ENCODE data around the gene SPTLC2.
"Not testable (repeated sequence)": the region's sequence is repeated elsewhere in the genome, so short reads cannot be mapped to it uniquely, and the experiment has no call there.

SPTLC2 gene

GRCh38 chr14:77554816-77555599 is 61.4 kb downstream of the SPTLC2 start:
- no peak for TF ChIP-seq CTCF (conservative IDR thresholded peaks at IDR 0.05; ENCODE audit: low read depth, low read length)

DNA sequence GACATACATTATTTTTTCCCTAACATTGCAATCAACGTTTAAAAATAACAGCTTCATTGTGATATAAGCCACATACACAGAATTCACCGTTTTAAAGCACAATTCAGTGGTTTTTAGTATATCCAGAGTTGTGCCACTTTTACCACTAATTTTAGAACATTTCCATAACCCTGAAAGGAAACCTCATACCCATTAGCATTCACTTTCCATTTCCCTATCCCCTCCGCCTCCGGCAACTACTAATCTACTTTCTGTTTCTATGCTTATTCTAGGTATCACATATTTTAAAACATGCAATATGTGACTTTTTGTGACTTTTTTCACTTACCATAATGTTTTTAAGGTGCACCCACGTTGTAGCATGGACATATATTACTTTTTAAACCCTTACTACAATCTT is 62.2 kb downstream of the SPTLC2 start:
- no peak overlapping the region for H3K4me2 ChIP-seq

More at GRCh38 chr14:77554816-77555599, 61.4 kb downstream of the SPTLC2 start:
- Histone ChIP-seq H4K20me1 (ENCODE audit: insufficient read depth) (no peaks in the 10 kb centered on the region), H3K4me1 (ENCODE audit: low read depth, poor library complexity, severe bottlenecking) (no peaks in the 10 kb centered on the region), H3K9ac (no peak overlapping the region), H3K27me3 (ENCODE audit: insufficient read depth, low read depth) (no peaks in the 10 kb centered on the region), H3K4me2 (no peak overlapping the region), H3K4me3 (IDR thresholded peaks at IDR 0.05; ENCODE audit: insufficient read depth, low read depth, low read length) (no peak overlapping the region), H3K79me2 (ENCODE audit: insufficient read depth, low read depth) (no peaks in the 10 kb centered on the region), H2AFZ (ENCODE audit: low read depth) (no peak overlapping the region), H3K36me3 (ENCODE audit: insufficient read depth) (no peaks in the 10 kb centered on the region), H3K27ac (no peak overlapping the region)

DNA sequence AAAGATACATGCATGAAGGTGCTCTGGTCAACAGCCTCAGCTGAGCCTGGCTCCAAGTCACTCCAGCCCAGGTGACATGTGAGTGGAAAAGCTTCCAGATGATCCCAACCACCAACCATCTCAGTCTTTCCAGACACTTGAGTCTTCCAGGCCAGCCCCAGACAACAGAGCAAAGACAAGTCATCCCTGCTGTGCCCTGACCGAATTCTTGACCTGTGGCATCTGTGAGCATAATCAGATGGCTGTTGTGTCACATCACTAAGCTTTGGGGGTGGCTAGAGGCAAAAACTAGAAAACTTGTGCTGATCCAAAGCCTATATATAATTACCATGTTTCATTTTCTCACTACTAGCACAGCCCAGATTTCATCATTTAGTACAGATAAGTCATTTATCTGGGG is 67.0 kb downstream of the SPTLC2 start:
- Histone ChIP-seq H3K79me2 (ENCODE audit: insufficient read depth, low read depth) (no peaks in the 10 kb centered on the region), H3K4me1 (ENCODE audit: low read depth, poor library complexity, severe bottlenecking) (no peaks in the 10 kb centered on the region), H2AFZ (ENCODE audit: low read depth) (no peak overlapping the region), H3K9ac (no peak overlapping the region), H3K4me3 (IDR thresholded peaks at IDR 0.05; ENCODE audit: insufficient read depth, low read depth, low read length) (no peak overlapping the region), H3K4me2 (no peak overlapping the region), H3K27me3 (ENCODE audit: insufficient read depth, low read depth) (no peaks in the 10 kb centered on the region), H4K20me1 (ENCODE audit: insufficient read depth) (no peaks in the 10 kb centered on the region), H3K36me3 (ENCODE audit: insufficient read depth) (no peaks in the 10 kb centered on the region), H3K27ac (no peak overlapping the region)
- no peak for TF ChIP-seq CTCF (conservative IDR thresholded peaks at IDR 0.05; ENCODE audit: low read depth, low read length)

More for the DNA sequence above, 62.2 kb downstream of the SPTLC2 start:
- H3K27ac ChIP-seq = no peak overlapping the region
- H4K20me1 ChIP-seq (ENCODE audit: insufficient read depth) = no peaks in the 10 kb centered on the region
- no peak overlapping the region for H2AFZ ChIP-seq (ENCODE audit: low read depth)
- H3K4me3 ChIP-seq (IDR thresholded peaks at IDR 0.05; ENCODE audit: insufficient read depth, low read depth, low read length) = no peak overlapping the region
- H3K36me3 ChIP-seq (ENCODE audit: insufficient read depth) = no peaks in the 10 kb centered on the region
- no peak overlapping the region for H3K9ac ChIP-seq
- H3K4me1 ChIP-seq (ENCODE audit: low read depth, poor library complexity, severe bottlenecking) = no peaks in the 10 kb centered on the region
- TF ChIP-seq CTCF (conservative IDR thresholded peaks at IDR 0.05; ENCODE audit: low read depth, low read length) = no peak
- no peaks in the 10 kb centered on the region for H3K27me3 ChIP-seq (ENCODE audit: insufficient read depth, low read depth)
- H3K79me2 ChIP-seq (ENCODE audit: insufficient read depth, low read depth) = no peaks in the 10 kb centered on the region

DNA sequence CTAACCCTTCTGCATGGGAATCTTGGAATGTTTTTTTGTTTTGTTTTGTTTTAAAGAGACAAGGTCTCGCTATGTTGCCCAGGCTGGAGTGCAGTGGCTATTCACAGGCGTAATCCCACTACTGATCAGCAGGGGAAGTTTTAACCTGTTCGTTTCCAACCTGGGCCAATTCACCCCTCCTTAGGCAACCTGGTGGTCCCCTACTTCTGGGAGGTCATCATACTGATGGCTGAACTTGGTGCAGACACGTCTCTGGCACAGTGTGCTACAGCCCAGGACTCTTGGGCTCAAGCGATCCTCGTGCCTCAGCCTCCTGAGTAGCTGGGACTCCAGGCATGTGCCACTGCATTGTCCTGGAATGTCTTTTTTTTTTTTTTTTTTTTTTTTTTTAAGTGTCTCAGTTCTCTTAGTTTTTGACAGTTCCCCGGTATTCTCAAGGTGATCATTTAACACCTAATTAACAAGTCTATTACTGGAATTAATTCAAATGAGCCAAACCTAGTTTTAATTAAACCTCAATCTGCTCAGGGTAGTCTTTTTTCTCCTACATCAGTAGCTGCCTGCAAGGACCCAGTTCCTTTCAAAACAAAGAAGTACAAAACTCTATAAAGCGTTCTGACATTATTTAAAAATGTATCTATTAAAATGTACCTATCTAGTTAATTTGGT is 68.8 kb downstream of the SPTLC2 start:
- no peaks in the 10 kb centered on the region for H3K27me3 ChIP-seq (ENCODE audit: insufficient read depth, low read depth)
- no peak overlapping the region for H3K4me3 ChIP-seq (IDR thresholded peaks at IDR 0.05; ENCODE audit: insufficient read depth, low read depth, low read length)
- TF ChIP-seq CTCF (conservative IDR thresholded peaks at IDR 0.05; ENCODE audit: low read depth, low read length) = peak; percentile 29; the same call in 1 of the 2 replicates
- no peak overlapping the region for H3K4me2 ChIP-seq
- H3K27ac ChIP-seq = no peak overlapping the region
- H2AFZ ChIP-seq (ENCODE audit: low read depth) = no peak overlapping the region
- H3K36me3 ChIP-seq (ENCODE audit: insufficient read depth) = no peaks in the 10 kb centered on the region
- H4K20me1 ChIP-seq (ENCODE audit: insufficient read depth) = no peaks in the 10 kb centered on the region
- H3K4me1 ChIP-seq (ENCODE audit: low read depth, poor library complexity, severe bottlenecking) = no peaks in the 10 kb centered on the region
- H3K79me2 ChIP-seq (ENCODE audit: insufficient read depth, low read depth) = no peaks in the 10 kb centered on the region
- H3K9ac ChIP-seq = no peak overlapping the region

GRCh38 chr14:77545171-77545570 is 71.3 kb downstream of the SPTLC2 start:
- H3K27me3 ChIP-seq (ENCODE audit: insufficient read depth, low read depth); H3K36me3 ChIP-seq (ENCODE audit: insufficient read depth); H3K79me2 ChIP-seq (ENCODE audit: insufficient read depth, low read depth): not testable (repeated sequence)

More at GRCh38 chr14:77545171-77545570, 71.3 kb downstream of the SPTLC2 start:
- not testable (repeated sequence) for H2AFZ ChIP-seq (ENCODE audit: low read depth); H3K4me3 ChIP-seq (IDR thresholded peaks at IDR 0.05; ENCODE audit: insufficient read depth, low read depth, low read length); H3K4me1 ChIP-seq (ENCODE audit: low read depth, poor library complexity, severe bottlenecking); H3K4me2 ChIP-seq; H3K27ac ChIP-seq; H3K9ac ChIP-seq; H4K20me1 ChIP-seq (ENCODE audit: insufficient read depth)
